ENCODE data around the gene ARHGEF33.

DNA sequence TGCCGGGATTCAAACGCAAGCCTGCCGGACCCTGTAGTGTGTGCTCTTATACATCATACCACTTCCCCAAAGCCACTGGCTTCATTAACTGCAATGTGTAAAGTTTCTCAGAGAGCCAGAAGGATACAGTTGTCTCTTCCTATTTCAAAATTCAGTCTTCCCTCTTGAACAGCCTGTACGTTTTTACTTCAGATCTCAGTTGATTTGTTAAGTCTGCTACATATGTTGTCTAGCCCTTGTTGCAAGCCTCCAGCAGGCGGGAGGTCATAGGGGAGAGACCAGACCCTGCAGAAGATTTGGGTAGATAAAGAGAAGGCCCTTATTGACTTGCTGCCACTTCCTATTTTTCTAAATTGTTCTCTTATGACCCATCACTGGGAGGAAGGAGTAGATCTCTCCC, 56.2 kb downstream of the ARHGEF33 start:
- TF ChIP-seq, protein P1, sequence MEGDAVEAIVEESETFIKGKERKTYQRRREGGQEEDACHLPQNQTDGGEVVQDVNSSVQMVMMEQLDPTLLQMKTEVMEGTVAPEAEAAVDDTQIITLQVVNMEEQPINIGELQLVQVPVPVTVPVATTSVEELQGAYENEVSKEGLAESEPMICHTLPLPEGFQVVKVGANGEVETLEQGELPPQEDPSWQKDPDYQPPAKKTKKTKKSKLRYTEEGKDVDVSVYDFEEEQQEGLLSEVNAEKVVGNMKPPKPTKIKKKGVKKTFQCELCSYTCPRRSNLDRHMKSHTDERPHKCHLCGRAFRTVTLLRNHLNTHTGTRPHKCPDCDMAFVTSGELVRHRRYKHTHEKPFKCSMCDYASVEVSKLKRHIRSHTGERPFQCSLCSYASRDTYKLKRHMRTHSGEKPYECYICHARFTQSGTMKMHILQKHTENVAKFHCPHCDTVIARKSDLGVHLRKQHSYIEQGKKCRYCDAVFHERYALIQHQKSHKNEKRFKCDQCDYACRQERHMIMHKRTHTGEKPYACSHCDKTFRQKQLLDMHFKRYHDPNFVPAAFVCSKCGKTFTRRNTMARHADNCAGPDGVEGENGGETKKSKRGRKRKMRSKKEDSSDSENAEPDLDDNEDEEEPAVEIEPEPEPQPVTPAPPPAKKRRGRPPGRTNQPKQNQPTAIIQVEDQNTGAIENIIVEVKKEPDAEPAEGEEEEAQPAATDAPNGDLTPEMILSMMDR (IDR thresholded peaks at IDR 0.05): no peak
- no peak for TF ChIP-seq EZH2 (IDR thresholded peaks at IDR 0.05)

Measured in neural progenitor cell (in vitro differentiated cells).